GM12878 (cell line): ENCODE data around the gene RGS18. TPM values are rescaled to one million over a fixed set of nuclear protein-coding genes. Genes with fewer than 3 reads are reported as not detected.

Experiments
- ATAC-seq: fragments of 200-7000 bp; cut with Tn5 transposase; 3 replicates; pipeline ENCODE4 v1.9.1; 2020; ENCODE audit warnings: mild to moderate bottlenecking, moderate library complexity
- BruUV-seq: library from RNA; stranded (reverse); fragments of 400-500 nt; replicated peaks from 2 replicates; lab custom pipeline; 2021; lab: Mats Ljungman, UMichigan
- CTCF ChIA-PET: fragments of 300-600 bp; sonication (Branson Sonifier 250); formaldehyde crosslinking; extraction: SDS; loops from one replicate; lab custom pipeline; 2021; ENCODE audit warnings: inconsistent platforms; lab: Yijun Ruan, JAX
- POLR2A ChIA-PET: fragments of 350-600 bp; formaldehyde crosslinking; extraction: SDS; loops from one replicate; lab custom pipeline; 2021; ENCODE audit warnings: inconsistent platforms; lab: Charles Lee
- RAD21 ChIA-PET: fragments of 300-600 bp; sonication (Branson Sonifier 250); formaldehyde crosslinking; loops from one replicate; lab custom pipeline; 2023; ENCODE audit warnings: antibody characterized with exemption; ENCODE audit not compliant: unreplicated experiment; lab: Charles Lee
- SMC1A ChIA-PET: fragments of 300-600 bp; sonication (Branson Sonifier 250); formaldehyde crosslinking; loops from one replicate; lab custom pipeline; 2023; ENCODE audit not compliant: unreplicated experiment, uncharacterized antibody; lab: Charles Lee
- DNase-seq: peaks from one replicate; pipeline ENCODE4 v3.0.0-alpha.2; 2011; ENCODE audit warnings: low read depth, low spot score
- FAIRE-seq: peaks from 3 replicates; lab custom pipeline; 2011; peaks lifted over from hg19 to GRCh38; lab: Jason Lieb, UNC
- H2AFZ ChIP-seq: 2 replicates; pipeline ENCODE4 v1.6.0; 2011; ENCODE audit warnings: low read depth, low read length, control low read depth; ENCODE audit not compliant: control insufficient read depth
- H3K27ac ChIP-seq: 2 replicates; pipeline ENCODE4 v1.5.1; 2011; ENCODE audit warnings: control low read depth; ENCODE audit not compliant: control insufficient read depth, insufficient read depth
- H3K27me3 ChIP-seq, 2 experiments: replicated peaks in 1 of 2; 2 replicates each; pipeline versions ENCODE4 v1.6.0 to v1.6.1; 2011; ENCODE audit warnings: low read length in 1 of 2; ENCODE audit not compliant: control insufficient read depth in 2 of 2, insufficient read depth in 2 of 2
- H3K36me3 ChIP-seq, 2 experiments: 2 replicates each; pipeline ENCODE4 v1.5.1; 2011; ENCODE audit warnings: low read length in 1 of 2; ENCODE audit not compliant: control insufficient read depth in 2 of 2, insufficient read depth in 2 of 2
- H3K4me1 ChIP-seq: 2 replicates; pipeline ENCODE4 v1.6.1; 2011; ENCODE audit warnings: mild to moderate bottlenecking, low read length, moderate library complexity, mixed read lengths; ENCODE audit not compliant: control insufficient read depth, insufficient read depth
- H3K4me2 ChIP-seq: 2 replicates; pipeline ENCODE4 v1.6.0; 2011; ENCODE audit warnings: control low read depth; ENCODE audit not compliant: control insufficient read depth, insufficient read depth
- H3K4me3 ChIP-seq: fragments of 200-600 bp; sonication (generic); 2 replicates; pipeline ENCODE4 v1.5.1; 2016
- H3K79me2 ChIP-seq: 2 replicates; pipeline ENCODE4 v1.6.0; 2011; ENCODE audit warnings: low read length; ENCODE audit not compliant: control insufficient read depth, insufficient read depth
- H3K9ac ChIP-seq: 2 replicates; pipeline ENCODE4 v1.8.0; 2011; ENCODE audit warnings: low read length, control low read depth, mixed read lengths; ENCODE audit not compliant: control insufficient read depth, insufficient read depth
- H3K9me3 ChIP-seq: replicated peaks from 3 replicates; pipeline ENCODE4 v1.5.1; 2011; ENCODE audit warnings: mild to moderate bottlenecking, low read length; ENCODE audit not compliant: control insufficient read depth, insufficient read depth
- H4K20me1 ChIP-seq: 2 replicates; pipeline ENCODE4 v1.6.0; 2011; ENCODE audit not compliant: control insufficient read depth, insufficient read depth
- ATF7 ChIP-seq: fragments of 450-650 bp; IDR thresholded peaks from 2 replicates; pipeline ENCODE4 v1.6.1; 2016; ENCODE audit warnings: low read depth, mild to moderate bottlenecking
- CREM ChIP-seq: IDR thresholded peaks from 2 replicates; pipeline ENCODE4 v1.6.1; 2014; ENCODE audit warnings: antibody characterized with exemption, low read depth
- EP300 ChIP-seq, 2 experiments: fragments of 150-350 bp in 1 of 2; IDR thresholded peaks; 2 replicates each; pipeline ENCODE4 v1.6.1; 2011 to 2012; ENCODE audit warnings: low read depth in 2 of 2, low read length in 2 of 2, borderline replicate concordance in 1 of 2, improper control_type of control experiment in 1 of 2, inconsistent platforms in 1 of 2; ENCODE audit not compliant: control insufficient read depth in 1 of 2
- FOS ChIP-seq: IDR thresholded peaks from 3 replicates; pipeline ENCODE4 v1.6.1; 2011; ENCODE audit warnings: borderline replicate concordance; ENCODE audit not compliant: insufficient read length; ENCODE audit errors: extremely low read depth
- PBX3 ChIP-seq: IDR thresholded peaks from 2 replicates; pipeline ENCODE4 v1.6.1; 2011; ENCODE audit warnings: mild to moderate bottlenecking, low read depth, low read length, moderate library complexity; ENCODE audit not compliant: insufficient replicate concordance
- RB1 ChIP-seq: fragments of 450-650 bp; formaldehyde crosslinking; IDR thresholded peaks from 2 replicates; pipeline ENCODE4 v1.6.1; 2017; ENCODE audit warnings: mild to moderate bottlenecking, borderline replicate concordance
- TCF3 ChIP-seq: IDR thresholded peaks from 2 replicates; pipeline ENCODE4 v1.6.1; 2012; ENCODE audit warnings: low read depth, mild to moderate bottlenecking, low read length, borderline replicate concordance; ENCODE audit not compliant: insufficient read depth
- ZBTB11 ChIP-seq: fragments of 450-650 bp; formaldehyde crosslinking; IDR thresholded peaks from 2 replicates; pipeline ENCODE4 v1.5.0; 2022; ENCODE audit warnings: mild to moderate bottlenecking, missing genetic modification characterization
- in situ Hi-C: fragments of 300-500 bp; cut with MboI; formaldehyde crosslinking; loops from 9 replicates; pipeline ENCODE4 v1.14.3; 2018; ENCODE audit warnings: mixed read lengths
- intact Hi-C: fragments of 100-400 bp; cut with micrococcal nuclease; formaldehyde crosslinking; loops from one replicate; pipeline ENCODE4 v1.14.2; 2022; ENCODE audit not compliant: unreplicated experiment
- polyA plus RNA-seq, 11 experiments: library from polyadenylated mRNA; depleted of rRNA in 4 of 11; unstranded in 6 of 11; stranded (reverse) in 5 of 11; fragments of >200 nt; fragmentation: Nextera tagmentation in 4 of 11; fragmentation: Illumina TruSeq in 1 of 11; extraction: Ambion mirVana in 4 of 11; extraction: Trizol in 1 of 11; gene quantifications; 1 replicate in 1 of 11; 2 replicates in 10 of 11; pipeline versions ENCODE4 v1.2.1 to v1.2.3, GENCODE V29; 2011 to 2016; ENCODE audit warnings: inconsistent platforms in 2 of 11, missing spikeins in 2 of 11, low read depth in 1 of 11
- total RNA-seq, 4 experiments: library from RNA; depleted of rRNA in 3 of 4; stranded (reverse); fragments of >200 nt in 3 of 4; fragmentation: Illumina TruSeq in 1 of 4; extraction: Trizol in 1 of 4; gene quantifications; 2 replicates each; pipeline versions ENCODE4 v1.2.1 to v1.2.3, GENCODE V29; 2013 to 2021

Gene RGS18
- total and polyA plus RNA-seq, 10 of the 15 experiments (the other 5 are each of a cell fraction or from before 2014, with no cell fraction given), result not detected

GRCh38 chr1:192235127-192235526 lies 76.9 kb downstream of the RGS18 start:
- RAD21 ChIA-PET, result no interaction called here
- intact Hi-C loops, result no loop called here
- Histone ChIP-seq H3K79me2 (no peaks in the 10 kb centered on the region), H3K9ac (no peak overlapping the region)
- ATAC-seq, result no peak
- no TSS peak for BruUV-seq
- TF ChIP-seq ZBTB11 (CRISPR knock-in tag) (no peak), FOS (no peak), EP300 (IDR thresholded peaks at IDR 0.05; ENCODE audit: borderline replicate concordance in 1 of 2, control insufficient read depth in 1 of 2, low read depth in 2 of 2, low read length in 2 of 2) (no peak), CREM (no peak), RB1 (no peak), TCF3 (no peak), PBX3 (no peak), ATF7 (no peak)
- TF ChIP-seq, all 136 proteins: peak for 0
- Histone ChIP-seq H3K4me2 (no peak overlapping the region), H3K36me3 (no peaks in the 10 kb centered on the region), H3K27me3 (no peaks in the 10 kb centered on the region; a peak in 1 of 4 replicates), H3K27ac (no peak overlapping the region), H3K4me1 (no peaks in the 10 kb centered on the region), H4K20me1 (no peaks in the 10 kb centered on the region), H2AFZ (no peak overlapping the region), H3K4me3 (no peak overlapping the region), H3K9me3 (no peaks in the 10 kb centered on the region)
- ChIA-PET SMC1A (no interaction called here), POLR2A (no interaction called here), CTCF (no interaction called here)
- no peak for FAIRE-seq
- in situ Hi-C loops, result no loop called here
- DNase-seq, result no peak

Other genes starting within 250 kb of the RGS18 start
- gene RGS21, start 158.5 kb downstream of the RGS18 start, total RNA-seq (2014; rRNA removed), result not detected in 2 replicates
- not detected in 2 replicates for gene RGS21, start 158.5 kb downstream of the RGS18 start, total RNA-seq (2014; rRNA removed; fragmentation: Illumina TruSeq; extraction: Trizol)
- gene RGS21, start 158.5 kb downstream of the RGS18 start, total RNA-seq (2021), result not detected in 2 replicates
- gene RGS21, start 158.5 kb downstream of the RGS18 start, polyA plus RNA-seq (2011; rRNA removed), result not detected in 2 replicates
- gene RGS21, start 158.5 kb downstream of the RGS18 start, polyA plus RNA-seq (2014; fragmentation: Illumina TruSeq; extraction: Trizol), result not detected in 2 replicates
- not detected for gene RGS21, start 158.5 kb downstream of the RGS18 start, polyA plus RNA-seq (2014; fragmentation: Nextera tagmentation; extraction: Ambion mirVana)
- gene RGS21, start 158.5 kb downstream of the RGS18 start, polyA plus RNA-seq (2014; rRNA removed), result not detected in 2 replicates
- not detected for gene RGS21, start 158.5 kb downstream of the RGS18 start, polyA plus RNA-seq (2016; fragmentation: Nextera tagmentation; extraction: Ambion mirVana)